ENCODE results near the gene ATG10. TPM values are rescaled to one million over a fixed set of nuclear protein-coding genes. Genes with fewer than 3 reads are reported as not detected.

Gene ATG10
- 4.9 TPM for polyA plus RNA-seq (2012; ENCODE audit: insufficient read depth, insufficient read length, low read depth)

DNA sequence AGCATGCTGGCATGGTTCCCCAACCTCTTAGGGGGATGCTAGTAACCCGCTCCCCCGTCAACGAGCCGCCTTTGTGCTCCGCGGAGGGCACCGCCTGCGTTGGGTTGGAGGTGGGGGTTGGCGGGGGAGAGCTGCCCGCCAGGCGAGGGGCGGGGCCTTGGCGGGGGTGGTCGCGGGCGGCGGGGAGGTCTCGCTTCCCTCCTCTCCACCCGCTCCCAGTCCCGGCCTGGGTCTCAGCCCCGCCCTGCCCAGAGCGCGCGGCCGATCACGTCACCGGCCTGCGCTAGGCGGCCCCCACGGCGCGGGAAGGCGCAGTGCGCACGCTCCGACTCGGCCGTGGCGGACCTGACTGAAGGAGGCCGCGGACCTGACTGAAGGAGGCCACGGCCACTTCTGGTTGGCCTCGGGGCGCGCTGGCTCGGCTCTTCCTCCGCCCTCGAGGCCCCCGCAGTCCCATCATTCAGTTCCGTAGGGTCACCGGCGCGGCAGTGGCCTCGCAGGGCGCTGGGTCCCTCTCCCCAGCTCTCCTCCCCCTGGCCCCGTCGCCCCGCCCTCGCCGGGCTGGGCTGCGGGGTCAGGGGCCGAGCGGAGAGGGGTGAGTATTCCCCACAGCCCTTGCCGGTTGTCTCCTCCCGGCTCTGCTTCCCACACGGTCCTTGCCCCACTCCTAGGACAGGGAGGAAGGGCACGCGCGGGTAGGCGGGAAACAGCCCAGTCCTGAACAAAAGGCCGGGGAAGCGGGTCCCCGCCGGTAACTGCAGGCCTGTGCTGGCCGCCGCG lies at the start of gene ATG10:
Gene ATG10, plus strand, starts transcription at position 312 of the 780 bp plus-strand sequence. CDS start 15,548 bp downstream, outside the sequence.
- Histone ChIP-seq H3K9me3 (no peaks in the 10 kb centered on the region), H3K27me3 (no peaks in the 10 kb centered on the region), H3K4me1 (no peaks in the 10 kb centered on the region), H3K4me3 (ENCODE audit: low read depth, low read length) (peak within 1 kb of the TSS; percentile 84), H3K36me3 (no peaks in the 10 kb centered on the region)
- DNase-seq: peak; percentile 98
- no peak for TF ChIP-seq CTCF (IDR thresholded peaks at IDR 0.05; ENCODE audit: low read depth, low read length)

DNA sequence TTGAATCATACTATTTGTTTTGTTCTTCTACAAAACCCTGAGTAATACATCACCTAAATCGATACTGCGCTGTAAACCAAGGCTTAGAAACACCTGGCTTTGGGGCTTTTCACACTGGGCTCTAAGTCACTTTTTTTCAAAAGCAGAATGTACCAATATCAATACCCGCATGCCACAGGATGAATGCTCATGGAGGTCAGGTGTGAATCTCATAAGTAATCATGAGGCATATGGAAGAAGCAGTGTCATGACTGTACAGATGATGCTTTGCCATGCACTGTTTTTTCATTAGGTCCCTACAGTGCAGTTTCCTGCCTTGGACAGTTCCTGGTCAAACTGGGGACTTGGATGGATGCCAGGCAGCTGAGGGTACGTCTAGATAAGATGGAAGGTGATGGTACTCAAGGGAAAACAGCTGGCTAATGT lies 49.0 kb upstream of the ATG10 start:
- Histone ChIP-seq H3K36me3 (no peaks in the 10 kb centered on the region), H3K27me3 (no peaks in the 10 kb centered on the region), H3K9me3 (no peaks in the 10 kb centered on the region), H3K4me1 (no peaks in the 10 kb centered on the region), H3K4me3 (ENCODE audit: low read depth, low read length) (no peak overlapping the region)
- DNase-seq: peak; percentile 69
- TF ChIP-seq CTCF (IDR thresholded peaks at IDR 0.05; ENCODE audit: low read depth, low read length): no peak

DNA sequence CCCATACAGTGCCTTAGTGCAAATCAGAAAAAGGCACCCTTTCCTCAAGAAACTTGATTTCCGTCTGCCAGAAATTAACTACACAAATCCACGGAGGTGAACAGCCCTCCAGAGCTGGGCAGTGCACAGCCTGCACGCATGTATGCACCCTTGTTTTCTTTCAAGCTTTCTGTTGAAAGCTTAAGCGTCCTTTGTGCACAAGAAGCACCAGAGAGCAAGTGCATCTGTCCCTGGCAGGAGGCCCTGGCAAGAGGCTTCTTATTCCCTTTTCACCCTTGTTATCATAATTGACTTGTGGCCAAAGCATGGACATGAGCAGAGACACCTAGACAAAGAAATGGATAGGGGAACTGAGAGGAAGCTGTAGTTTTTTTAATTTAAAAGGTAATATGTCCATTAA lies 47.4 kb upstream of the ATG10 start:
- H3K4me3 ChIP-seq (ENCODE audit: low read depth, low read length): no peak overlapping the region
- DNase-seq: no peak
- TF ChIP-seq CTCF (IDR thresholded peaks at IDR 0.05; ENCODE audit: low read depth, low read length): no peak
- H3K4me1 ChIP-seq: no peaks in the 10 kb centered on the region
- H3K36me3 ChIP-seq: no peaks in the 10 kb centered on the region
- H3K9me3 ChIP-seq: no peaks in the 10 kb centered on the region
- H3K27me3 ChIP-seq: no peaks in the 10 kb centered on the region

GRCh38 chr5:81925009-81925408 lies 46.8 kb upstream of the ATG10 start:
- no peak for TF ChIP-seq CTCF (IDR thresholded peaks at IDR 0.05; ENCODE audit: low read depth, low read length)
- no peaks in the 10 kb centered on the region for H3K4me1 ChIP-seq
- DNase-seq: no peak
- no peak overlapping the region for H3K4me3 ChIP-seq (ENCODE audit: low read depth, low read length)
- no peaks in the 10 kb centered on the region for H3K9me3 ChIP-seq
- H3K27me3 ChIP-seq: no peaks in the 10 kb centered on the region
- no peaks in the 10 kb centered on the region for H3K36me3 ChIP-seq

- no peaks in the 10 kb centered on the region for H3K36me3 ChIP-seq
These were observed 45.8 kb upstream of the ATG10 start for GRCh38 chr5:81925981-81926380.

More at GRCh38 chr5:81925981-81926380, 45.8 kb upstream of the ATG10 start:
- TF ChIP-seq CTCF (IDR thresholded peaks at IDR 0.05; ENCODE audit: low read depth, low read length): no peak
- H3K27me3 ChIP-seq: no peaks in the 10 kb centered on the region
- DNase-seq: no peak
- H3K9me3 ChIP-seq: no peaks in the 10 kb centered on the region
- H3K4me1 ChIP-seq: no peaks in the 10 kb centered on the region
- H3K4me3 ChIP-seq (ENCODE audit: low read depth, low read length): no peak overlapping the region

Data from BE2C (cell line).